ENCODE results near the gene STK25.

STK25 gene

GRCh38 chr2:241541564-241542277 lies 33.3 kb upstream of the STK25 start:
- Histone ChIP-seq H3K27ac (no peak overlapping the region), H3K36me3 (ENCODE audit: insufficient read depth, low read length) (no peaks in the 10 kb centered on the region), H3K9me3 (ENCODE audit: low read depth, low read length) (no peaks in the 10 kb centered on the region), H3K4me3 (no peak overlapping the region), H3K9ac (ENCODE audit: insufficient read length) (no peak overlapping the region)
- TF ChIP-seq FOXP2 (optimal IDR thresholded peaks at IDR 0.05; ENCODE audit: control extremely low read depth, extremely low read length, insufficient read depth), result no peak
- TF ChIP-seq POLR2AphosphoS5 (IDR thresholded peaks at IDR 0.05; ENCODE audit: borderline replicate concordance, low read depth, low read length), result no peak
- TF ChIP-seq EZH2 (IDR thresholded peaks at IDR 0.05), result no peak
- no peak for DNase-seq (ENCODE audit: low read depth, low spot score)

- no peak overlapping the region for H3K4me3 ChIP-seq
- no peak overlapping the region for H3K9ac ChIP-seq (ENCODE audit: insufficient read length)
- DNase-seq (ENCODE audit: low read depth, low spot score), result no peak
- H3K9me3 ChIP-seq (ENCODE audit: low read depth, low read length), result no peaks in the 10 kb centered on the region
- H3K27ac ChIP-seq, result no peak overlapping the region
- no peaks in the 10 kb centered on the region for H3K36me3 ChIP-seq (ENCODE audit: insufficient read depth, low read length)
- no peak for TF ChIP-seq POLR2AphosphoS5 (IDR thresholded peaks at IDR 0.05; ENCODE audit: borderline replicate concordance, low read depth, low read length)
- no peak for TF ChIP-seq EZH2 (IDR thresholded peaks at IDR 0.05)
- no peak for TF ChIP-seq FOXP2 (optimal IDR thresholded peaks at IDR 0.05; ENCODE audit: control extremely low read depth, extremely low read length, insufficient read depth)
These were observed 32.6 kb upstream of the STK25 start for GRCh38 chr2:241540771-241541561.

- DNase-seq (ENCODE audit: low read depth, low spot score), result no peak
- H3K27ac ChIP-seq, result no peak overlapping the region
- no peaks in the 10 kb centered on the region for H3K36me3 ChIP-seq (ENCODE audit: insufficient read depth, low read length)
- no peak overlapping the region for H3K4me3 ChIP-seq
- no peaks in the 10 kb centered on the region for H3K9me3 ChIP-seq (ENCODE audit: low read depth, low read length)
- TF ChIP-seq EZH2 (IDR thresholded peaks at IDR 0.05) (no peak), POLR2AphosphoS5 (IDR thresholded peaks at IDR 0.05; ENCODE audit: borderline replicate concordance, low read depth, low read length) (no peak)
- no peak overlapping the region for H3K9ac ChIP-seq (ENCODE audit: insufficient read length)
These were observed 32.0 kb upstream of the STK25 start for GRCh38 chr2:241540401-241540770.

- Histone ChIP-seq H3K9me3 (ENCODE audit: low read depth, low read length) (no peaks in the 10 kb centered on the region), H3K27ac (no peak overlapping the region), H3K36me3 (ENCODE audit: insufficient read depth, low read length) (no peaks in the 10 kb centered on the region), H3K4me3 (no peak overlapping the region), H3K9ac (ENCODE audit: insufficient read length) (no peak overlapping the region)
- no peak for DNase-seq (ENCODE audit: low read depth, low spot score)
- TF ChIP-seq POLR2AphosphoS5 (IDR thresholded peaks at IDR 0.05; ENCODE audit: borderline replicate concordance, low read depth, low read length) (no peak), FOXP2 (optimal IDR thresholded peaks at IDR 0.05; ENCODE audit: control extremely low read depth, extremely low read length, insufficient read depth) (no peak), EZH2 (IDR thresholded peaks at IDR 0.05) (no peak)
These were observed 31.4 kb upstream of the STK25 start for GRCh38 chr2:241539616-241540374.

- Histone ChIP-seq H3K9me3 (ENCODE audit: low read depth, low read length) (no peaks in the 10 kb centered on the region), H3K4me3 (no peak overlapping the region), H3K27ac (no peak overlapping the region), H3K36me3 (ENCODE audit: insufficient read depth, low read length) (no peaks in the 10 kb centered on the region), H3K9ac (ENCODE audit: insufficient read length) (no peak overlapping the region)
- no peak for TF ChIP-seq EZH2 (IDR thresholded peaks at IDR 0.05)
- no peak for TF ChIP-seq FOXP2 (optimal IDR thresholded peaks at IDR 0.05; ENCODE audit: control extremely low read depth, extremely low read length, insufficient read depth)
- TF ChIP-seq POLR2AphosphoS5 (IDR thresholded peaks at IDR 0.05; ENCODE audit: borderline replicate concordance, low read depth, low read length), result no peak
- DNase-seq (ENCODE audit: low read depth, low spot score), result no peak
These were observed 30.6 kb upstream of the STK25 start for GRCh38 chr2:241538838-241539615.

- TF ChIP-seq FOXP2 (optimal IDR thresholded peaks at IDR 0.05; ENCODE audit: control extremely low read depth, extremely low read length, insufficient read depth) (no peak), EZH2 (IDR thresholded peaks at IDR 0.05) (no peak)
- H3K9ac ChIP-seq (ENCODE audit: insufficient read length), result no peak overlapping the region
- H3K9me3 ChIP-seq (ENCODE audit: low read depth, low read length), result no peaks in the 10 kb centered on the region
- DNase-seq (ENCODE audit: low read depth, low spot score), result no peak
- H3K36me3 ChIP-seq (ENCODE audit: insufficient read depth, low read length), result no peaks in the 10 kb centered on the region
- no peak overlapping the region for H3K4me3 ChIP-seq
- no peak overlapping the region for H3K27ac ChIP-seq
These were observed 27.7 kb upstream of the STK25 start for GRCh38 chr2:241535871-241536655.

- TF ChIP-seq FOXP2 (optimal IDR thresholded peaks at IDR 0.05; ENCODE audit: control extremely low read depth, extremely low read length, insufficient read depth) (no peak), POLR2AphosphoS5 (IDR thresholded peaks at IDR 0.05; ENCODE audit: borderline replicate concordance, low read depth, low read length) (no peak), EZH2 (IDR thresholded peaks at IDR 0.05) (no peak)
- no peaks in the 10 kb centered on the region for H3K9me3 ChIP-seq (ENCODE audit: low read depth, low read length)
- H3K36me3 ChIP-seq (ENCODE audit: insufficient read depth, low read length), result no peaks in the 10 kb centered on the region
- no peak overlapping the region for H3K4me3 ChIP-seq
- H3K9ac ChIP-seq (ENCODE audit: insufficient read length), result no peak overlapping the region
- DNase-seq (ENCODE audit: low read depth, low spot score), result no peak
- H3K27ac ChIP-seq, result no peak overlapping the region
These were observed 26.5 kb upstream of the STK25 start for GRCh38 chr2:241534701-241535375.
